Stimulated activated CD4-positive, alpha-beta T cell treated with anti-CD3 and anti-CD28 coated beads, Interleukin-12 subunit alpha, Interleukin-12 subunit beta, amount 100 ng/mL, for 24 hours (primary cell): Measurements from ENCODE around the gene MICU2.

ENCODE experiments used
- DNase-seq, 2 experiments: peaks; one replicate each; pipeline ENCODE4 v3.0.0-alpha.2; 2020; ENCODE audit warnings: low read depth in 2 of 2

Gene MICU2

GRCh38 chr13:21546372-21546771 is 57.6 kb downstream of the MICU2 start:
- no peak for DNase-seq

GRCh38 chr13:21544515-21544914 is 59.5 kb downstream of the MICU2 start:
- DNase-seq, result no peak

GRCh38 chr13:21542563-21542962 is 61.4 kb downstream of the MICU2 start:
- no peak for DNase-seq

- DNase-seq, result no peak
Observed at GRCh38 chr13:21541980-21542379, 62.0 kb downstream of the MICU2 start.

GRCh38 chr13:21541271-21541670 is 62.7 kb downstream of the MICU2 start:
- no peak for DNase-seq

- no peak for DNase-seq
Observed at GRCh38 chr13:21539687-21540086, 64.3 kb downstream of the MICU2 start.

- no peak for DNase-seq
Observed at GRCh38 chr13:21538753-21539152, 65.2 kb downstream of the MICU2 start.

- no peak for DNase-seq
Observed at GRCh38 chr13:21538280-21538679, 65.7 kb downstream of the MICU2 start.

GRCh38 chr13:21537105-21537504 is 66.9 kb downstream of the MICU2 start:
- DNase-seq, result no peak

- DNase-seq, result no peak
Observed at GRCh38 chr13:21534760-21535159, 69.2 kb downstream of the MICU2 start.

GRCh38 chr13:21531455-21531854 is 72.5 kb downstream of the MICU2 start:
- DNase-seq, result no peak

GRCh38 chr13:21530656-21531055 is 73.3 kb downstream of the MICU2 start:
- no peak for DNase-seq

- no peak for DNase-seq
Observed at GRCh38 chr13:21529146-21529893, 74.7 kb downstream of the MICU2 start.

GRCh38 chr13:21528616-21529015 is 75.4 kb downstream of the MICU2 start:
- no peak for DNase-seq

- no peak for DNase-seq
Observed at GRCh38 chr13:21526707-21527540, 77.0 kb downstream of the MICU2 start.

- DNase-seq, result no peak
Observed at GRCh38 chr13:21522847-21523246, 81.1 kb downstream of the MICU2 start.

GRCh38 chr13:21522130-21522529 is 81.8 kb downstream of the MICU2 start:
- DNase-seq, result no peak

- no peak for DNase-seq
Observed at GRCh38 chr13:21518617-21519144, 85.3 kb downstream of the MICU2 start.

GRCh38 chr13:21517576-21517975 is 86.4 kb downstream of the MICU2 start:
- DNase-seq, result no peak

- no peak for DNase-seq
Observed at GRCh38 chr13:21516805-21517204, 87.2 kb downstream of the MICU2 start.

GRCh38 chr13:21511849-21512248 is 92.1 kb downstream of the MICU2 start:
- DNase-seq, result no peak

- no peak for DNase-seq
Observed at GRCh38 chr13:21504379-21504778, 99.6 kb downstream of the MICU2 start.

GRCh38 chr13:21501686-21502085 is 102.3 kb downstream of the MICU2 start:
- no peak for DNase-seq
